ENCODE data around the gene ATP8A2. TPM values are rescaled to one million over a fixed set of nuclear protein-coding genes. Genes with fewer than 3 reads are reported as not detected.

Gene ATP8A2
- polyA plus RNA-seq, 1 donor from 2014 or later, result 11.9 TPM

DNA sequence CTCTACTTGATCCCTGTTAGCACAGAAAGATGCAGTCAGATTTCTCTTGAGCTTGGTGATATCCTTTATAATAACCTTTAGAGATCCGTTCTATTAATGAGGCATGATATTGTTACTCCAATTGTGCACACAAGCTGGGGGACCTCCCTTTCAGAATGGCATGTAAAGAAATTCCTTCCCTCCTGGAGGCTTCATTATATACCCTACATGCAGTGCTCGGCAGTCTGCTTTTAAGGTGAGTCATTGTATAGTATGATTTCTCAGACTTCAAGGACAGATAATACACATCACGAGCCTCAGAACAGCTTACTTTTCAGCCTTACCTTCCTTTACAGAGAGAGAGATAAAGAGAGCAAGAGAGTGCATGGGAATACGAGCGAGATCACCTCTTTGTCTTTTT lies 261.3 kb downstream of the ATP8A2 start:
- H3K9me3 ChIP-seq (ENCODE audit: low read length), result no peaks in the 10 kb centered on the region
- no peaks in the 10 kb centered on the region for H4K20me1 ChIP-seq (ENCODE audit: insufficient read depth)
- TF ChIP-seq TAF1 (IDR thresholded peaks at IDR 0.05; ENCODE audit: low read depth) (no peak), POLR2AphosphoS5 (IDR thresholded peaks at IDR 0.05) (no peak), EZH2 (IDR thresholded peaks at IDR 0.05; ENCODE audit: borderline replicate concordance, insufficient read depth, low read length, poor library complexity, severe bottlenecking) (no peak)
- TF ChIP-seq, protein P1, sequence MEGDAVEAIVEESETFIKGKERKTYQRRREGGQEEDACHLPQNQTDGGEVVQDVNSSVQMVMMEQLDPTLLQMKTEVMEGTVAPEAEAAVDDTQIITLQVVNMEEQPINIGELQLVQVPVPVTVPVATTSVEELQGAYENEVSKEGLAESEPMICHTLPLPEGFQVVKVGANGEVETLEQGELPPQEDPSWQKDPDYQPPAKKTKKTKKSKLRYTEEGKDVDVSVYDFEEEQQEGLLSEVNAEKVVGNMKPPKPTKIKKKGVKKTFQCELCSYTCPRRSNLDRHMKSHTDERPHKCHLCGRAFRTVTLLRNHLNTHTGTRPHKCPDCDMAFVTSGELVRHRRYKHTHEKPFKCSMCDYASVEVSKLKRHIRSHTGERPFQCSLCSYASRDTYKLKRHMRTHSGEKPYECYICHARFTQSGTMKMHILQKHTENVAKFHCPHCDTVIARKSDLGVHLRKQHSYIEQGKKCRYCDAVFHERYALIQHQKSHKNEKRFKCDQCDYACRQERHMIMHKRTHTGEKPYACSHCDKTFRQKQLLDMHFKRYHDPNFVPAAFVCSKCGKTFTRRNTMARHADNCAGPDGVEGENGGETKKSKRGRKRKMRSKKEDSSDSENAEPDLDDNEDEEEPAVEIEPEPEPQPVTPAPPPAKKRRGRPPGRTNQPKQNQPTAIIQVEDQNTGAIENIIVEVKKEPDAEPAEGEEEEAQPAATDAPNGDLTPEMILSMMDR (IDR thresholded peaks at IDR 0.05; ENCODE audit: poor library complexity, severe bottlenecking), result no peak
- H3K27me3 ChIP-seq (ENCODE audit: insufficient read depth, low read depth, low read length), result no peaks in the 10 kb centered on the region
- no peak overlapping the region for H3K4me3 ChIP-seq (ENCODE audit: low read length)
- H3K9ac ChIP-seq (ENCODE audit: low read length), result no peak overlapping the region
- no peak overlapping the region for H3K4me2 ChIP-seq (ENCODE audit: low read length)
- H3F3A ChIP-seq (ENCODE audit: insufficient read depth, low read length, poor library complexity, severe bottlenecking), result no peaks in the 10 kb centered on the region
- H3K9me2 ChIP-seq (ENCODE audit: insufficient read depth, low read length), result no peaks in the 10 kb centered on the region
- H3K79me2 ChIP-seq (replicated peaks; ENCODE audit: insufficient read depth, low read length), result no peaks in the 10 kb centered on the region
- H3K27ac ChIP-seq (ENCODE audit: low read length), result no peak overlapping the region
- no peak overlapping the region for H2AFZ ChIP-seq (ENCODE audit: low read depth, low read length)
- H3K36me3 ChIP-seq (ENCODE audit: insufficient read depth, low read length), result no peaks in the 10 kb centered on the region

DNA sequence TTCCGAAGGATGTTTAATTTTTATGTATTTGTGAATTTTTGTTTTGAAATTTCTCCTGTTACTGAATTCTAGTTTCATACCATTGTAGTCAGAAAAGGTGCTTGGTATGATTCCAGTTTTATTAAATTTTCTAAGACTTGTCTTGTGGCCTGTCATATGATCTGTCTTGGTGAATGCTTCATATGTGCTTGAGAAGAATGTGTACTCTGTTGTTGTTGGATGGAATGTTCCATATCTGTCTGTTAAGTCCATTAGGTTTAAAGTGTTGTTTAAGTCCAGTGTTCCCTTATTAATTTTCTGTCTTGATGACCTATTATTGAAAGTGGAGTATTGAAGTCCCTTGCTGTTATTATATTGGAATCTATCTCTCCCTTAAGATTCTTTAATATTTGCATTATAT lies 273.9 kb downstream of the ATP8A2 start:
- Histone ChIP-seq H3K27me3 (ENCODE audit: insufficient read depth, low read depth, low read length) (no peaks in the 10 kb centered on the region), H3K27ac (ENCODE audit: low read length) (no peak overlapping the region), H2AFZ (ENCODE audit: low read depth, low read length) (no peak overlapping the region), H3K9me3 (ENCODE audit: low read length) (no peaks in the 10 kb centered on the region), H3K4me2 (ENCODE audit: low read length) (no peak overlapping the region), H3K36me3 (ENCODE audit: insufficient read depth, low read length) (no peaks in the 10 kb centered on the region), H3K79me2 (replicated peaks; ENCODE audit: insufficient read depth, low read length) (no peaks in the 10 kb centered on the region), H3F3A (ENCODE audit: insufficient read depth, low read length, poor library complexity, severe bottlenecking) (no peaks in the 10 kb centered on the region), H3K9me2 (ENCODE audit: insufficient read depth, low read length) (no peaks in the 10 kb centered on the region), H3K4me3 (ENCODE audit: low read length) (no peak overlapping the region), H4K20me1 (ENCODE audit: insufficient read depth) (no peaks in the 10 kb centered on the region), H3K9ac (ENCODE audit: low read length) (no peak overlapping the region)
- TF ChIP-seq EZH2 (IDR thresholded peaks at IDR 0.05; ENCODE audit: borderline replicate concordance, insufficient read depth, low read length, poor library complexity, severe bottlenecking), result no peak
- TF ChIP-seq EP300 (conservative IDR thresholded peaks at IDR 0.05; ENCODE audit: poor library complexity, severe bottlenecking), result no peak
- TF ChIP-seq RAD21 (conservative IDR thresholded peaks at IDR 0.05), result no peak
- TF ChIP-seq, protein P1 (IDR thresholded peaks at IDR 0.05; ENCODE audit: poor library complexity, severe bottlenecking), result no peak
- no peak for TF ChIP-seq TAF1 (IDR thresholded peaks at IDR 0.05; ENCODE audit: low read depth)
- no peak for TF ChIP-seq POLR2AphosphoS5 (IDR thresholded peaks at IDR 0.05)
- TF ChIP-seq, protein P2, sequence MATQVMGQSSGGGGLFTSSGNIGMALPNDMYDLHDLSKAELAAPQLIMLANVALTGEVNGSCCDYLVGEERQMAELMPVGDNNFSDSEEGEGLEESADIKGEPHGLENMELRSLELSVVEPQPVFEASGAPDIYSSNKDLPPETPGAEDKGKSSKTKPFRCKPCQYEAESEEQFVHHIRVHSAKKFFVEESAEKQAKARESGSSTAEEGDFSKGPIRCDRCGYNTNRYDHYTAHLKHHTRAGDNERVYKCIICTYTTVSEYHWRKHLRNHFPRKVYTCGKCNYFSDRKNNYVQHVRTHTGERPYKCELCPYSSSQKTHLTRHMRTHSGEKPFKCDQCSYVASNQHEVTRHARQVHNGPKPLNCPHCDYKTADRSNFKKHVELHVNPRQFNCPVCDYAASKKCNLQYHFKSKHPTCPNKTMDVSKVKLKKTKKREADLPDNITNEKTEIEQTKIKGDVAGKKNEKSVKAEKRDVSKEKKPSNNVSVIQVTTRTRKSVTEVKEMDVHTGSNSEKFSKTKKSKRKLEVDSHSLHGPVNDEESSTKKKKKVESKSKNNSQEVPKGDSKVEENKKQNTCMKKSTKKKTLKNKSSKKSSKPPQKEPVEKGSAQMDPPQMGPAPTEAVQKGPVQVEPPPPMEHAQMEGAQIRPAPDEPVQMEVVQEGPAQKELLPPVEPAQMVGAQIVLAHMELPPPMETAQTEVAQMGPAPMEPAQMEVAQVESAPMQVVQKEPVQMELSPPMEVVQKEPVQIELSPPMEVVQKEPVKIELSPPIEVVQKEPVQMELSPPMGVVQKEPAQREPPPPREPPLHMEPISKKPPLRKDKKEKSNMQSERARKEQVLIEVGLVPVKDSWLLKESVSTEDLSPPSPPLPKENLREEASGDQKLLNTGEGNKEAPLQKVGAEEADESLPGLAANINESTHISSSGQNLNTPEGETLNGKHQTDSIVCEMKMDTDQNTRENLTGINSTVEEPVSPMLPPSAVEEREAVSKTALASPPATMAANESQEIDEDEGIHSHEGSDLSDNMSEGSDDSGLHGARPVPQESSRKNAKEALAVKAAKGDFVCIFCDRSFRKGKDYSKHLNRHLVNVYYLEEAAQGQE (IDR thresholded peaks at IDR 0.05; ENCODE audit: borderline replicate concordance), result no peak
- no peak for TF ChIP-seq SMC3 (conservative IDR thresholded peaks at IDR 0.05; ENCODE audit: poor library complexity)
- TF ChIP-seq MXI1 (conservative IDR thresholded peaks at IDR 0.05; ENCODE audit: poor library complexity, severe bottlenecking), result no peak
